HG03460 (cell line): ENCODE data around the gene RBM8A.

Experiments used
- ATAC-seq: cut with Tn5 transposase; IDR thresholded peaks from one replicate; pipeline ENCODE4 v1.9.1; 2021; ENCODE audit not compliant: unreplicated experiment

RBM8A gene

DNA sequence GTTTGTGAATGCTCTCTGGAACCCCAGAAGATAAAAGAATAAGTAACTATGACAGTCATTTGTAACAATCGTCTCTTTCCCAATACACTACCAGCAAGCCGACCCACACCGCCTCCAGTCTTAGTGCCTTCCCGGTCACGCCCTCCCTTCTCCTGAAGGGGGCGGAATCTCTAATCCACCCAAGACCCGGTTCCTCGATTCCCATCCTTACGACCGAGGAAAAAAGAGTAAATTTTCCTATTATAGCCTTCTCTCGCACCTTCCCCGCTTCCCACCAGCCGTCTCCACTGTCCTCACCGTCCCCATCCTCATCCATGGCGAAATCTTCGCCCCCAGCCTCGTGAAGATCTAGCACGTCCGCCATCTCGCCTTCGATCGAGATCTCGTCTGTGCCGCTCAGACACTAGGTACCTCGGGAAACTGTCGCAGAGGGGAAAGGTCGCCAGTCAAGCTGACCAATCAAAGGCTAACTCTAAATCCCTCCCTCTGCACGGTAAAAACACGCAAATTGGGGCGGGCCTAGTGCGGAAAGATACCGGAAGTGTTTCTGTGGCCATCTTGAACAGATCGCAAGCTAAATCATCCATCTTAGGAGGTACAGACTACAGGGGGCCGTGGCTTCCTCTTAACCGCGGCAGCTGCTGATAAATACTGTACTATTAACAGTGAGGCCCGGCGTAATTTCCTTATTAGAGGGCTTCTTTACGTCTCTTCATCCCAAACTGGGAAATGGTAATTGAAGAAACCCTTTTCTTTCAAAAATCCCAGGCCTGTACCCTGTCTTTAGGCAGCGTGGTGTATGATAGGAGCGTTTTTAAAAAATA, at the start of gene RBM8A:
RBM8A (minus strand) TSS at position 422 of the 824 bp plus-strand sequence; CDS start at position 364, 58 bp downstream.
- peak; percentile 95 for ATAC-seq

- ATAC-seq = no peak
Measured at GRCh38 chr1:145977016-145977415, 49.7 kb upstream of the RBM8A start.

GRCh38 chr1:145975216-145975615, 47.9 kb upstream of the RBM8A start:
- no peak for ATAC-seq

DNA sequence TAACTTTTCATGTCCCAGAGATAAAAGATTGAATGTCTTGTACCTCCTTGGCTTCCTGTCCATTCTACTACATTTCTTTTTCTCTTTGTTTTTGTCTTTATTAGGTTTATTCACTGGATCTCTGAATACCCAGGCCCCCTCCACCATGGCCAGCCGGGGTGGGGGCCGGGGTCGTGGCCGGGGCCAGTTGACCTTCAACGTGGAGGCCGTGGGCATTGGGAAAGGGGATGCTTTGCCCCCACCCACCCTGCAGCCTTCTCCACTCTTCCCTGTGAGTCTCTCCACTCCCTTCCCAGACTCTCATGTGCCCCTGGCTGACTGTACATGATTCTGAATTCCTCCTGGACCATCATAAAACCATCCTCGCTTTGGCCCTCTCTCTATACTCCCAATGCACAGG, 47.4 kb upstream of the RBM8A start:
- ATAC-seq = no peak

- ATAC-seq = no peak
Measured at GRCh38 chr1:145972580-145972979, 45.3 kb upstream of the RBM8A start.

GRCh38 chr1:145967288-145967687, 40.0 kb upstream of the RBM8A start:
- no peak for ATAC-seq

DNA sequence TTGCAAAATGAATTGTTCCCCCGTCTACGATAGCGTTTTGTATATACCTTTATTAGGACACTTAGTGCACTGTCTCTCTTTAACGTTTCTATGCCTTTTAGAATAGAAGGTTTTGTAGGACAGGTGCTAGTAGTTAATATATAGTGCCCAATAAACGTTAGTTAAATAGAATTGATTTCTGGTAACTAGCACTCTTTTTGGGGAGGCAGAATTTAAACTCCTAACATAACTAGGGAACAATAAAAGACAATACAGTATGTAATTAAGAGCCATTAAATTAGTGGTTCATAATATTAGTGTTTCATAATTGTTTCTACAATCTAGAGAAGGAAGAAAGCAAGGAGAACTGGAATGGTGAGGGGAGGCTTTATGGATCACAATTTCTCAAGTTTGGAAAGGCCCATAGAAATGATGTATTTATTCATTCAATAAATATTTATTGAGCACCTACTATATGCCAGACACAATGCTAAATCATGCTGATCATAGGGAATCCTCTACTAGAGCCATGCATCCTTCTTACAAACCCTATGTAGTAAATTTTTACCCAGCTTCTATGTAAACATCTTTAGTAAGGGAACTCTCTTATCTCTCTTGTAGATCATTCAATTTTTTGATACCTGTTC, 37.9 kb upstream of the RBM8A start:
- ATAC-seq = no peak

- peak; percentile 87 for ATAC-seq
Measured at GRCh38 chr1:145964328-145965118, 37.2 kb upstream of the RBM8A start, which contains the start of the genes ANKRD34A and POLR3GL. Gene ANKRD34A (minus strand): TSS chr1:145964575. CDS start chr1:145961759, 2,816 bp downstream. Gene POLR3GL (plus strand): TSS chr1:145964690. CDS start chr1:145974866, 10,176 bp downstream.

- no peak for ATAC-seq
Measured at GRCh38 chr1:145963265-145964019, 36.2 kb upstream of the RBM8A start.

DNA sequence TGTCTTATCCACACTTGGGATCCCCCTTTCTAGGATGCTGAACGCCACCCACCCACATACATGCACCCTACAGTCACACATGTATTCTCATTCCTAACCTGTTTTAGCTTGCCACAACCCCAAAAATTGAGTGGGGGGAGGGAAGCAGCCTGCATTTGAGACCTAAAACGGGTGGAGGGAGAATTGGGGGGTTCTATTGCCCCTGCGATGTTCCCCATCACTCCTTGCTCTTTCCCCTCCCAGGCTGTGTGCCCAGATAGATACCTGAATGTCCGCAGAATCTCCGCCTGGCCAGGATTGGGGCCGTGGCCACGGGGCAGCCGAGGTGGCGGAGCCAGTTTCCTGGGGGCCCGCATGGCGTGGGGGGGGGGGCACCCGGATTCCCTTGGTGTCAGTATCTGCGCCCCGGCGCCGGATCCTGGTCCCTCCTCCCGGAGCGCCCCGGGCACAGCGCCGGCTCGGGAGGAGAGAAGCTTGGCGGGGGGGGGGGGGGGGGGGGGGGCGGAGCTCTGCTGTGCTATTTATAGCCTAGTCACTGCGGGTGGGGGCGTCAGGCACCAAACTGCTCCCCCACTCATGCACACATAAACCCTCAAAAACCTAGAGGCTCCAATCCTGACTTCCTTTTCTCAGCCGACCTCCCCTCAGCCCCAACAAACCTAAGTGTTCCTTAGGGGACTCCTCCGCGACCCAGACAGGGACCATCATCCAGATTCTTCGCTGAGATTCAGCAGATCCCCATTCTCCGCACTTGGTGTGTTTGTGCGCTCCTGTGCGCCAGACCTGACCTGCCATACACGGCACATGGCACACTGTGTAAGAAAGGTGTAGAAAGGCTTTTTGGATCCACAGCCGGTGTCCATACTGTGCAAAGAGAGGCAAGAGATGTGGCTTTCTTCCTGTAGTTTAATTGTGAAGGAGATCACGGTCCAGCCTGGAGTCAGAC, 35.1 kb upstream of the RBM8A start:
- ATAC-seq = no peak

- ATAC-seq = no peak
Measured at GRCh38 chr1:145961425-145962156, 34.3 kb upstream of the RBM8A start.

- ATAC-seq = no peak
Measured at GRCh38 chr1:145961109-145961424, 33.8 kb upstream of the RBM8A start.

DNA sequence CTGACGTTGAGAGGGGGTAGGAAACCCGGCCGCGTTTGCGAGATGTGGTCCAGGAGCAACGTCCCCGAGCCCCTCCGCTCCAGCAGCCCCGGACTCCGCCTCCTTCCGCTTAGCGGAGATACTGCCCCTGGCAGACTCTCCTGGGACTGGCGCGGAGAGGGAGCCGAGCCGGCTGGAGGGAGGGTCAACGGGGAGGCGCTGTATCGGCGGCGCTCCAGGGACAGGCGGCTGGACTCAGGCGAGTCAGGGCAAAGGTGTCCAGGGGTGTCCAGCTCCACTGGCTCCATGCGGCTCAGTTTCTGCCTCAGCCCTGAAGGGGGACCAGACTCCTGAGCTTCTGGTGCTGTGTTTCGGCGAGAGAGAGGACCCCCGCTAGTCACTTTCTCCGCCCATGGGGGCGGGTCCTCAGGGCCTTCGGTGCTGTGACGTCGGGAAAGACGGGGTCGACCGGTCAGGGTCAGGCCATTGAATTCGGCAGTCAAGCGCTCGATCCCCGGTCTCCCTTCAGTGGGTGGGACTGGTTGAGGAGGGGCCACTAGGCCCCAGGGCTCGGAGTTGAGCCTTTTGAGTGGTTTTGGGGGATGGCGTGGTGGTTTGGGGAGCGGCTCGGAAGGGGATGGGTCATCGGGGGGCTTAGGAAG, 33.3 kb upstream of the RBM8A start:
- ATAC-seq = no peak

GRCh38 chr1:145959957-145960467, 32.7 kb upstream of the RBM8A start:
- ATAC-seq = no peak

GRCh38 chr1:145959333-145959732, 32.0 kb upstream of the RBM8A start:
- no peak for ATAC-seq

DNA sequence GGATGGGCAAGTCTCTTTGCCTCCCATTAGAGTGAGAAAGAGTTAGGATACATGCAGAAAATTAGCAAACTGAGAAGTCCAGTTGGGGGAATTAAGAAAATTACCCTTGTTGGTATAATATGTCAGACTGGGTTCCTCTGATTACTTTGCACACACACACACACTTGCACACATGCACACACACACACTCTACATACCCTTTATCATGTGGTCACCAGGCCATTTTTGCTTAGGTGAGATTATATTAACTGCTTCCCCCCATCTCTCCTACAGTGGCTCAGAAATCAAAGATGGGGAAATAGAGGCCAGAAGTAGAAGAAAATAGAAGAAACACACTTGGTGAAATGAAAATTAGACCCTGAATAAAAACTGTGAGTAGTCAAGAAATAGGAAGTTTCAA, 31.4 kb upstream of the RBM8A start:
- ATAC-seq = no peak

DNA sequence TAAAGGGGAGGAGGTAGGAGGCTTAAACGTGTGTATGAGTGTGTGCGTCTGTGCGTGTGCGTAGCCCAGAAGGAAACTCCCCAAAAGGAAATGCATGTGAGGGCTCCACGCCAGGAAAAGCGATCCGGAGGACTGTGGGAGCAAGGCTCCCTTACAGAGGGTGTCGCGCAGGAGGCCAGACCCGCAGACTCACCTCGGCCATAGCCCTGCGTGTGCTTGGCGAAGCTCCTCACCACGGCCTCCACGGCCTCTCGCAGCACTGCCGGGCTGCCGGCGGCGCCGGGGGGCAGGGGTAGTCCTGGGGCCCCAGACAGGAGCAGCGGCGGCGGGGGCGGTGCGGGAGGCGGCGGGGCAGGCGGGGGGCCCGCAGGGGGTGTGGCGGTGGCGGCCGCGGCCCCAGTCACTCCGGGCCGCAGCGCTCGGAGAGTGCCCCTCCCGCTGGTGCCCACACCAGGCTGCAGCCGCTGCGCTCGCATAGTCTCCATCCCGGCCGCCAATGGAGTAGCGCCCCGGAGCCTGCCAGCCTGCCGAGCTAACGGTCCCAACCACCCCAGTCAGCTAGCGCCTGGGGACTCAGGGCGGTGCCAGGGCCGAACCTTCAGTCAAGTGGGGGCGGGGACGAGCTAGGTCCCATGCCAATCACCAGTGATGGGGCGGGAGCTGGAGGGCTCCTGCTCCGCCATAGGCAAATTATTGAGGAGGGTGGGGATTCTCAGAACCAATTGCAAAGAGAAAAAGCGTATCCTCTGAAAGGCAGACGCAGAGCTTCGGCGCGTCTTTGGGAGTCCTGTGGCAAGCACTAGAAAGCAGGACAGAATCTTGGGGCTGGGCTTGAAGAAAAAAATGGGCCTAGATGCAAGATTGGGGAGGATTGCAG, 30.4 kb upstream of the RBM8A start, which contains the start of gene LIX1L:
LIX1L (minus strand) TSS at position 575 of the 877 bp plus-strand sequence; CDS start at position 485, 90 bp downstream.
- peak; percentile 82 for ATAC-seq
